WERI-Rb-1 (cell line): Measurements from ENCODE around the gene CYP4A22.
"Not testable (repeated sequence)": the region's sequence is repeated elsewhere in the genome, so short reads cannot be mapped to it uniquely, and the experiment has no call there.

Experiments
- DNase-seq: peaks from one replicate; pipeline ENCODE4 v3.0.0-alpha.2; 2020
- H3K27ac ChIP-seq: fragments of 250-450 bp; sonication (Bioruptor Pico); 2 replicates; pipeline ENCODE4 v1.5.1; 2020; ENCODE audit warnings: mild to moderate bottlenecking, moderate library complexity
- H3K27me3 ChIP-seq: fragments of 250-450 bp; sonication (Bioruptor Pico); 2 replicates; pipeline ENCODE4 v1.5.1; 2021; ENCODE audit warnings: mild to moderate bottlenecking, low read depth, moderate library complexity; ENCODE audit not compliant: insufficient read depth, severe bottlenecking
- H3K36me3 ChIP-seq: fragments of 250-450 bp; sonication (Bioruptor Pico); 2 replicates; pipeline ENCODE4 v1.5.1; 2020; ENCODE audit warnings: mild to moderate bottlenecking, moderate library complexity
- H3K4me3 ChIP-seq: 2 replicates; pipeline ENCODE4 v1.5.1; 2011; ENCODE audit warnings: low read depth, mild to moderate bottlenecking, control low read depth, low read length
- H3K9me3 ChIP-seq: fragments of 250-450 bp; sonication (Bioruptor Pico); 2 replicates; pipeline ENCODE4 v1.5.1; 2021; ENCODE audit warnings: mild to moderate bottlenecking, moderate library complexity; ENCODE audit not compliant: severe bottlenecking
- CTCF ChIP-seq: IDR thresholded peaks from 2 replicates; pipeline ENCODE4 v1.5.1; 2011; ENCODE audit warnings: low read depth, mild to moderate bottlenecking, control low read depth, inconsistent platforms, low read length

Gene CYP4A22

GRCh38 chr1:47194311-47194710 lies 57.1 kb downstream of the CYP4A22 start:
- Histone ChIP-seq H3K27me3 (peaks cover 18% of the 10 kb centered on the region), H3K4me3 (no peak overlapping the region), H3K27ac (no peak overlapping the region), H3K36me3 (no peaks in the 10 kb centered on the region), H3K9me3 (no peaks in the 10 kb centered on the region)
- TF ChIP-seq CTCF: no peak
- DNase-seq: no peak

- H3K4me3 ChIP-seq, H3K9me3 ChIP-seq, H3K36me3 ChIP-seq, H3K27ac ChIP-seq, DNase-seq: not testable (repeated sequence)
- H3K27me3 ChIP-seq: peaks cover 29% of the 10 kb centered on the region
Observed at GRCh38 chr1:47195981-47196380, 58.7 kb downstream of the CYP4A22 start.

- no peak for DNase-seq
Observed at GRCh38 chr1:47196622-47197021, 59.4 kb downstream of the CYP4A22 start.

GRCh38 chr1:47198214-47198613 lies 61.0 kb downstream of the CYP4A22 start:
- no peaks in the 10 kb centered on the region for H3K36me3 ChIP-seq
- no peak overlapping the region for H3K27ac ChIP-seq
- TF ChIP-seq CTCF: no peak
- H3K9me3 ChIP-seq: no peaks in the 10 kb centered on the region
- no peak for DNase-seq
- no peak overlapping the region for H3K4me3 ChIP-seq
- peaks cover 45% of the 10 kb centered on the region for H3K27me3 ChIP-seq

More at GRCh38 chr1:47196622-47197021, 59.4 kb downstream of the CYP4A22 start:
- H3K4me3 ChIP-seq: no peak overlapping the region
- no peaks in the 10 kb centered on the region for H3K9me3 ChIP-seq
- no peak overlapping the region for H3K27ac ChIP-seq
- TF ChIP-seq CTCF: no peak
- H3K27me3 ChIP-seq: peaks cover 34% of the 10 kb centered on the region
- H3K36me3 ChIP-seq: no peaks in the 10 kb centered on the region
